Testis (tissue), 3 donors: ENCODE results near the gene CEMIP. TPM values are rescaled to one million over a fixed set of nuclear protein-coding genes. Genes with fewer than 3 reads are reported as not detected.

Experiments used
- DNase-seq: peaks from one replicate; pipeline ENCODE4 v3.0.0-alpha.2; 2019
- H3K27ac ChIP-seq, 2 donors: fragments of 200-600 bp; sonication (generic); one replicate each; pipeline ENCODE4 v1.5.1; 2019
- H3K27me3 ChIP-seq: fragments of 200-600 bp; sonication (generic); one replicate; pipeline ENCODE4 v1.5.1; 2019
- H3K36me3 ChIP-seq: fragments of 200-600 bp; sonication (generic); one replicate; pipeline ENCODE4 v1.5.1; 2017; ENCODE audit warnings: low read depth; ENCODE audit errors: missing control alignments
- H3K4me1 ChIP-seq: fragments of 200-600 bp; sonication (generic); one replicate; pipeline ENCODE4 v1.5.1; 2019
- H3K4me3 ChIP-seq, 2 donors: fragments of 200-600 bp; sonication (generic); one replicate each; pipeline ENCODE4 v1.5.1; 2017 to 2019
- H3K9me3 ChIP-seq: fragments of 200-600 bp; sonication (generic); one replicate; pipeline ENCODE4 v1.5.1; 2017
- CTCF ChIP-seq, 3 experiments: fragments of 450-650 bp in 2 of 3; fragments of 200-600 bp in 1 of 3; sonication (generic) in 1 of 3; IDR thresholded peaks; one replicate each; pipeline ENCODE4 v1.5.1; 2016 to 2019; ENCODE audit warnings: antibody characterized with exemption in 3 of 3, mild to moderate bottlenecking in 2 of 3, moderate library complexity in 1 of 3
- POLR2A ChIP-seq: fragments of 450-650 bp; IDR thresholded peaks from one replicate; pipeline ENCODE4 v1.6.1; 2017; ENCODE audit warnings: antibody characterized with exemption, mild to moderate bottlenecking, moderate library complexity
- WGBS, 2 donors: methylation state at CpG; one replicate each; pipeline ENCODE4 v1.1.5; 2018; 5-methylcytosine and 5-hydroxymethylcytosine counted together
- intact Hi-C: fragments of 100-400 bp; cut with DNase I; formaldehyde crosslinking; loops from one replicate; pipeline ENCODE4 v1.15.1; 2023; ENCODE audit warnings: low total_unique reads
- polyA plus RNA-seq: library from polyadenylated mRNA; stranded (reverse); fragments of 350-450 nt; fragmentation: Illumina TruSeq; extraction: RNeasy Lipid Tissue Mini Kit (QIAGEN cat#74804); gene quantifications from one replicate; pipeline ENCODE4 v1.2.3, GENCODE V29; 2014; ENCODE audit warnings: low read depth, low replicate concordance; ENCODE audit not compliant: insufficient read depth
- total RNA-seq, 2 donors: library from RNA; depleted of rRNA; stranded (reverse); fragments of >200 nt; gene quantifications; one replicate each; pipeline ENCODE4 v1.2.3, GENCODE V29; 2016

Gene CEMIP
- total and polyA plus RNA-seq, 3 donors from 2014 or later, result 7.5 to 21.5 (median 8.3) TPM

- H3K27ac ChIP-seq, result no peak overlapping the region
- no peaks in the 10 kb centered on the region for H3K27me3 ChIP-seq
- intact Hi-C loops, result no loop called here
- WGBS, 2 donors, result 65 to 77% methylated on average over 5 of the region's 5 CpGs
- H3K4me3 ChIP-seq, result no peak overlapping the region
- H3K36me3 ChIP-seq, result no peaks in the 10 kb centered on the region
- no peaks in the 10 kb centered on the region for H3K9me3 ChIP-seq
- no peak for DNase-seq
- H3K4me1 ChIP-seq, result no peaks in the 10 kb centered on the region
- no peak for TF ChIP-seq CTCF (IDR thresholded peaks at IDR 0.05)
- TF ChIP-seq POLR2A, result no peak
Measured at GRCh38 chr15:80932513-80932815, 153.3 kb downstream of the CEMIP start.

- 58 to 98% methylated on average over 7 to 15 of the region's 15 CpGs for WGBS, 2 donors
- no peak for TF ChIP-seq POLR2A
- no peak for TF ChIP-seq CTCF (IDR thresholded peaks at IDR 0.05)
- Histone ChIP-seq H3K27me3 (no peaks in the 10 kb centered on the region), H3K27ac (no peak overlapping the region), H3K36me3 (no peaks in the 10 kb centered on the region), H3K4me3 (no peak overlapping the region), H3K4me1 (no peaks in the 10 kb centered on the region), H3K9me3 (no peaks in the 10 kb centered on the region)
- intact Hi-C loops, result no loop called here
- no peak for DNase-seq
Measured at GRCh38 chr15:80932989-80933388, 153.8 kb downstream of the CEMIP start.

GRCh38 chr15:80934761-80935221, 155.6 kb downstream of the CEMIP start:
- H3K4me3 ChIP-seq, result no peak overlapping the region
- H3K36me3 ChIP-seq, result no peaks in the 10 kb centered on the region
- no peaks in the 10 kb centered on the region for H3K27me3 ChIP-seq
- 80 to 81% methylated on average over 3 of the region's 3 CpGs for WGBS, 2 donors
- H3K27ac ChIP-seq, result no peak overlapping the region
- H3K9me3 ChIP-seq, result no peaks in the 10 kb centered on the region
- no peak for DNase-seq
- TF ChIP-seq CTCF (IDR thresholded peaks at IDR 0.05) (no peak), POLR2A (no peak)
- intact Hi-C loops, result no loop called here
- no peaks in the 10 kb centered on the region for H3K4me1 ChIP-seq

- no peak overlapping the region for H3K4me3 ChIP-seq
- no peak for TF ChIP-seq CTCF (IDR thresholded peaks at IDR 0.05)
- no peak for TF ChIP-seq POLR2A
- H3K27ac ChIP-seq, result no peak overlapping the region
- WGBS, 2 donors, result 92 to 93% methylated on average over 14 to 16 of the region's 16 CpGs
- no peaks in the 10 kb centered on the region for H3K36me3 ChIP-seq
- intact Hi-C loops, result no loop called here
- DNase-seq, result no peak
- no peaks in the 10 kb centered on the region for H3K9me3 ChIP-seq
- H3K4me1 ChIP-seq, result no peaks in the 10 kb centered on the region
- H3K27me3 ChIP-seq, result no peaks in the 10 kb centered on the region
Measured at GRCh38 chr15:80936288-80937078, 157.3 kb downstream of the CEMIP start.

GRCh38 chr15:80937718-80938117, 158.5 kb downstream of the CEMIP start:
- no peaks in the 10 kb centered on the region for H3K9me3 ChIP-seq
- intact Hi-C loops, result no loop called here
- no peaks in the 10 kb centered on the region for H3K36me3 ChIP-seq
- no peak for DNase-seq
- no peak overlapping the region for H3K4me3 ChIP-seq
- no peak overlapping the region for H3K27ac ChIP-seq
- no peaks in the 10 kb centered on the region for H3K4me1 ChIP-seq
- WGBS, 2 donors, result 94 to 95% methylated on average over 12 of the region's 12 CpGs
- no peak for TF ChIP-seq CTCF (IDR thresholded peaks at IDR 0.05)
- TF ChIP-seq POLR2A, result no peak
- no peaks in the 10 kb centered on the region for H3K27me3 ChIP-seq
